ENCODE measurements around the gene BRF1. TPM values are rescaled to one million over a fixed set of nuclear protein-coding genes. Genes with fewer than 3 reads are reported as not detected.

Gene BRF1
- total and polyA plus RNA-seq, 2 donors (not counting 1 experiment from before 2014, with no cell fraction given) = 7.4 to 33.4 TPM

DNA sequence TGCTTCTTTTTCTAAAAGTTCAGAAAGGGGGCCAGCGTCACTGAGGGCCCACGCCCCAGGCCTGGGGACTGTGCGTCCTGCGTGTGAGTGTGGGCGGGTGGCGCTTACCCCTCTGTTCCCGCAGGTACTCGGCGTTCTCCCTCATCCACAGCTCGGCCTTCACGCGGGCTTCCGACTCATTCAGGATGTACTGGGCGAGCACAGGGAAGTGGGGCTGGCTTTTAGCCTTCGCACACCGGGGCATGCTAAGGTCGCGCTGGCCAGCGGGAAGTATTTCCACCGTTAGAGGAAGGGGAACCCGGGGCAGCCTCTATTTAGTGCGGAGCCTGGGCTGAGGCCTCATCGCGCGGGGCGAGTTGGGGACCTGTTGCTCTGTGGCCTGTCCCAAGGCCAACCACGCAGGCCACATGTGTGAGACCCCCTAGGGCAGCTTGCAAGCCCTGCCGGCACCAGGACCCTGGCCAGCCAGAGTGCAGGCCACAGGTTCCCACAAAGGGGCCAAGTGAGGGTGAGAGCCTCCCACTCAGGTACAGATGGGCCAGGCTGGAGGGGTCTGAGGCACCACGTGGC lies 81.7 kb downstream of the BRF1 start:
- H3K79me2 ChIP-seq (ENCODE audit: control insufficient read depth, insufficient read depth, low read length) = no peaks in the 10 kb centered on the region
- TF ChIP-seq, protein P1, sequence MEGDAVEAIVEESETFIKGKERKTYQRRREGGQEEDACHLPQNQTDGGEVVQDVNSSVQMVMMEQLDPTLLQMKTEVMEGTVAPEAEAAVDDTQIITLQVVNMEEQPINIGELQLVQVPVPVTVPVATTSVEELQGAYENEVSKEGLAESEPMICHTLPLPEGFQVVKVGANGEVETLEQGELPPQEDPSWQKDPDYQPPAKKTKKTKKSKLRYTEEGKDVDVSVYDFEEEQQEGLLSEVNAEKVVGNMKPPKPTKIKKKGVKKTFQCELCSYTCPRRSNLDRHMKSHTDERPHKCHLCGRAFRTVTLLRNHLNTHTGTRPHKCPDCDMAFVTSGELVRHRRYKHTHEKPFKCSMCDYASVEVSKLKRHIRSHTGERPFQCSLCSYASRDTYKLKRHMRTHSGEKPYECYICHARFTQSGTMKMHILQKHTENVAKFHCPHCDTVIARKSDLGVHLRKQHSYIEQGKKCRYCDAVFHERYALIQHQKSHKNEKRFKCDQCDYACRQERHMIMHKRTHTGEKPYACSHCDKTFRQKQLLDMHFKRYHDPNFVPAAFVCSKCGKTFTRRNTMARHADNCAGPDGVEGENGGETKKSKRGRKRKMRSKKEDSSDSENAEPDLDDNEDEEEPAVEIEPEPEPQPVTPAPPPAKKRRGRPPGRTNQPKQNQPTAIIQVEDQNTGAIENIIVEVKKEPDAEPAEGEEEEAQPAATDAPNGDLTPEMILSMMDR (conservative IDR thresholded peaks at IDR 0.05 in 1 of 2, IDR thresholded peaks at IDR 0.05 in 1 of 2; ENCODE audit: low read depth in 1 of 2, low read length in 2 of 2) = no peak
- no peak for TF ChIP-seq EZH2 (IDR thresholded peaks at IDR 0.05; ENCODE audit: low read length, missing control alignments)
- H3K36me3 ChIP-seq (ENCODE audit: control insufficient read depth, insufficient read depth, low read length) = peaks cover 16% of the 10 kb centered on the region
- H3K27ac ChIP-seq (ENCODE audit: insufficient read depth, low read length) = no peak overlapping the region
- H3K4me2 ChIP-seq (ENCODE audit: extremely low read depth, insufficient read depth, low read length) = no peak overlapping the region
- DNase-seq (ENCODE audit: low read depth in 2 of 2) = no peak
- H3K4me3 ChIP-seq (replicated peaks in 1 of 4; ENCODE audit: control extremely low read depth in 1 of 4, insufficient read depth in 1 of 4, low read depth in 3 of 4, low read length in 4 of 4) = no peak overlapping the region
- H3K4me1 ChIP-seq (ENCODE audit: control insufficient read depth, extremely low read depth, insufficient read depth, low read length) = no peaks in the 10 kb centered on the region
- H4K20me1 ChIP-seq (ENCODE audit: control insufficient read depth, extremely low read depth, insufficient read depth, low read length) = no peaks in the 10 kb centered on the region
- H3K9me3 ChIP-seq (ENCODE audit: control insufficient read depth, insufficient read depth, low read depth, low read length) = no peaks in the 10 kb centered on the region
- no peaks in the 10 kb centered on the region for H3K27me3 ChIP-seq (ENCODE audit: control insufficient read depth, insufficient read depth, low read length)
- H2AFZ ChIP-seq (ENCODE audit: low read length) = no peak overlapping the region
- no peak overlapping the region for H3K9ac ChIP-seq (ENCODE audit: insufficient read depth, low read length)

DNA sequence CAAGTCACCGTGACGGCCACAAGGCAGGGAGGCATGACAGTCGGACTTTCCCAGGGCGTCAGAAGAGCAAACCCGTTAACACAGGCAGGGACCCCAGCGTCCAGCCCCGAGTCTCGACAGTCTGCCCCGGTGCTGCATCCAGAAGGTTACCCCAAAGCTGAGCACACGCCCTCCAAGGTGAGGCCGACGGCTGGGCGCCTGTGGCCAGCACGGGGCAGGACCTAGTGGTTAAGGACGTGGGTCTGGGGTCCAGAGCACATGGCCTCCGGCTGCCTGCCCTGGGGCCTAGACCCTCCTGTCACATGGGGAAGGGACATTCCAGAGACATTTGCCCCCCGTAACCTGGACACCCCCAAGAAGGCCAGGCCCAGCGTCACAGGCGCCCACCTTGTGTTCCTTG lies 82.2 kb downstream of the BRF1 start:
- no peak for DNase-seq (ENCODE audit: low read depth in 2 of 2)
- Histone ChIP-seq H3K27me3 (ENCODE audit: control insufficient read depth, insufficient read depth, low read length) (no peaks in the 10 kb centered on the region), H3K36me3 (ENCODE audit: control insufficient read depth, insufficient read depth, low read length) (peaks cover 16% of the 10 kb centered on the region), H3K27ac (ENCODE audit: insufficient read depth, low read length) (no peak overlapping the region), H3K4me3 (replicated peaks in 1 of 4; ENCODE audit: control extremely low read depth in 1 of 4, insufficient read depth in 1 of 4, low read depth in 3 of 4, low read length in 4 of 4) (no peak overlapping the region), H4K20me1 (ENCODE audit: control insufficient read depth, extremely low read depth, insufficient read depth, low read length) (no peaks in the 10 kb centered on the region), H3K79me2 (ENCODE audit: control insufficient read depth, insufficient read depth, low read length) (no peaks in the 10 kb centered on the region), H3K4me1 (ENCODE audit: control insufficient read depth, extremely low read depth, insufficient read depth, low read length) (no peaks in the 10 kb centered on the region), H3K9me3 (ENCODE audit: control insufficient read depth, insufficient read depth, low read depth, low read length) (no peaks in the 10 kb centered on the region), H2AFZ (ENCODE audit: low read length) (no peak overlapping the region), H3K9ac (ENCODE audit: insufficient read depth, low read length) (no peak overlapping the region), H3K4me2 (ENCODE audit: extremely low read depth, insufficient read depth, low read length) (no peak overlapping the region)
- no peak for TF ChIP-seq EZH2 (IDR thresholded peaks at IDR 0.05; ENCODE audit: low read length, missing control alignments)
- TF ChIP-seq, protein P1 (conservative IDR thresholded peaks at IDR 0.05 in 1 of 2, IDR thresholded peaks at IDR 0.05 in 1 of 2; ENCODE audit: low read depth in 1 of 2, low read length in 2 of 2) = no peak

DNA sequence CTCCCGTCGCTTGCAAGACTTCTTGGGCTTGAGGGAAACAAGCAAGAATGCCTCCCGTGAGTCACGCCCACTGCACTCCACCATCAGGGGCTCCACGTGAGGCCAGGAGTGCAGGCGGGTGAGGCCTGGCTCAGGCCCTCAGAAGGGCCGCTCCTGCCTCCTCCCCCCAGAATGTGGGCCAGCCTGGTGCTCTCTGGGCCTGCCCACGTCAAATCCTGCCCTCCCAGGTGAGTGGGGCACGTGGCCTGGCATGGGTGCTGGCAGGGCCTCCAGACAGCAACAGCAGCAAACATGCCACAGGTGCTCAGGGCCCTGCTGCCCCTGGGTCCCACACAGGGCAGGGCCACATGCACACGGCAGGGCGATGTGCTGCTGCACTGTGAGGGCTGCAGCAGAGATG lies 83.0 kb downstream of the BRF1 start:
- H2AFZ ChIP-seq (ENCODE audit: low read length) = no peak overlapping the region
- no peaks in the 10 kb centered on the region for H4K20me1 ChIP-seq (ENCODE audit: control insufficient read depth, extremely low read depth, insufficient read depth, low read length)
- no peaks in the 10 kb centered on the region for H3K4me1 ChIP-seq (ENCODE audit: control insufficient read depth, extremely low read depth, insufficient read depth, low read length)
- no peak overlapping the region for H3K9ac ChIP-seq (ENCODE audit: insufficient read depth, low read length)
- no peaks in the 10 kb centered on the region for H3K9me3 ChIP-seq (ENCODE audit: control insufficient read depth, insufficient read depth, low read depth, low read length)
- no peak for DNase-seq (ENCODE audit: low read depth in 2 of 2)
- no peak overlapping the region for H3K4me3 ChIP-seq (replicated peaks in 1 of 4; ENCODE audit: control extremely low read depth in 1 of 4, insufficient read depth in 1 of 4, low read depth in 3 of 4, low read length in 4 of 4)
- H3K27ac ChIP-seq (ENCODE audit: insufficient read depth, low read length) = no peak overlapping the region
- H3K4me2 ChIP-seq (ENCODE audit: extremely low read depth, insufficient read depth, low read length) = no peak overlapping the region
- TF ChIP-seq, protein P1 (conservative IDR thresholded peaks at IDR 0.05 in 1 of 2, IDR thresholded peaks at IDR 0.05 in 1 of 2; ENCODE audit: low read depth in 1 of 2, low read length in 2 of 2) = no peak
- no peak for TF ChIP-seq EZH2 (IDR thresholded peaks at IDR 0.05; ENCODE audit: low read length, missing control alignments)
- H3K27me3 ChIP-seq (ENCODE audit: control insufficient read depth, insufficient read depth, low read length) = no peaks in the 10 kb centered on the region
- H3K79me2 ChIP-seq (ENCODE audit: control insufficient read depth, insufficient read depth, low read length) = no peaks in the 10 kb centered on the region
- peaks cover 13% of the 10 kb centered on the region for H3K36me3 ChIP-seq (ENCODE audit: control insufficient read depth, insufficient read depth, low read length)

Data from fibroblast of lung (primary cell).